Hepatocyte (in vitro differentiated cells): Measurements from ENCODE around the gene CD36.

Experiments used
- EZH2 ChIP-seq: fragments of 200-600 bp; sonication (generic); IDR thresholded peaks from 2 replicates; pipeline ENCODE4 v1.6.1; 2016; ENCODE audit warnings: antibody characterized with exemption, mild to moderate bottlenecking, borderline replicate concordance
- EZH2phosphoT487 ChIP-seq: fragments of 200-600 bp; sonication (generic); IDR thresholded peaks from one replicate; pipeline ENCODE4 v1.6.1; 2018; ENCODE audit warnings: antibody characterized with exemption, mild to moderate bottlenecking, low read depth, moderate library complexity; ENCODE audit not compliant: unreplicated experiment, severe bottlenecking
- TF ChIP-seq, protein P1 (sequence below): fragments of 200-600 bp; sonication (generic); IDR thresholded peaks from 2 replicates; pipeline ENCODE4 v1.5.1; 2016; ENCODE audit warnings: antibody characterized with exemption, mild to moderate bottlenecking; ENCODE audit not compliant: poor library complexity

DNA sequence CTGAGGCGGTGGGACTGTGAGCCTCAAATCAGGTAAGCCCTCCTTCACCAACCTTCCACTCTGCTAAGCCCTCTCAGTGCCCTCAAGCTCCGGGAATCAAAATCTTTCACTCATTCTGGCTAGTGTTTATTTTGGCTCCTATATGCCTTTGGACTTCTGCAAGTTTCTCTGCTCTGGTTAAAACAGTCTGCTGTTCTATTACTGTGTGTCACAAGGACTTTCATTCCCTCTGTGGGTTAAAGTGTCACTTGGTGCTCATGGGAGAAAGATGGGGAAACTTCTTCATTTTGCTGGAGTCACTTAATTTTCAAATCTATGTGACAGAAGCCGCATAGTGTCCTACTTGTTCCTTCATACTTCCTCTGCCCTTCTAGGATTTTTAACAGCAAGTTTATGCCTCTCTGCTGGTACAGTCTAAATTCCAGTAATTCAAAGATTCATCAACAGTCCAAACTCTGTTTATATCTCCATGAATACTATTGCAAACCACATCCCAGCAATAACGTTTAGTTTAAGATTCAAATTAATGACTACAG lies 61.3 kb downstream of the CD36 start:
- TF ChIP-seq, protein P1, sequence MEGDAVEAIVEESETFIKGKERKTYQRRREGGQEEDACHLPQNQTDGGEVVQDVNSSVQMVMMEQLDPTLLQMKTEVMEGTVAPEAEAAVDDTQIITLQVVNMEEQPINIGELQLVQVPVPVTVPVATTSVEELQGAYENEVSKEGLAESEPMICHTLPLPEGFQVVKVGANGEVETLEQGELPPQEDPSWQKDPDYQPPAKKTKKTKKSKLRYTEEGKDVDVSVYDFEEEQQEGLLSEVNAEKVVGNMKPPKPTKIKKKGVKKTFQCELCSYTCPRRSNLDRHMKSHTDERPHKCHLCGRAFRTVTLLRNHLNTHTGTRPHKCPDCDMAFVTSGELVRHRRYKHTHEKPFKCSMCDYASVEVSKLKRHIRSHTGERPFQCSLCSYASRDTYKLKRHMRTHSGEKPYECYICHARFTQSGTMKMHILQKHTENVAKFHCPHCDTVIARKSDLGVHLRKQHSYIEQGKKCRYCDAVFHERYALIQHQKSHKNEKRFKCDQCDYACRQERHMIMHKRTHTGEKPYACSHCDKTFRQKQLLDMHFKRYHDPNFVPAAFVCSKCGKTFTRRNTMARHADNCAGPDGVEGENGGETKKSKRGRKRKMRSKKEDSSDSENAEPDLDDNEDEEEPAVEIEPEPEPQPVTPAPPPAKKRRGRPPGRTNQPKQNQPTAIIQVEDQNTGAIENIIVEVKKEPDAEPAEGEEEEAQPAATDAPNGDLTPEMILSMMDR, result no peak
- TF ChIP-seq EZH2 (no peak), EZH2phosphoT487 (no peak)
